ENCODE results near the gene ARAP3. TPM values are rescaled to one million over a fixed set of nuclear protein-coding genes. Genes with fewer than 3 reads are reported as not detected.

Gene ARAP3
- total RNA-seq, 1 donor from 2014 or later = 17.4 TPM

GRCh38 chr5:141618030-141618803 lies 63.8 kb downstream of the ARAP3 start:
- peaks cover 11% of the 10 kb centered on the region for H3K4me1 ChIP-seq (ENCODE audit: insufficient read depth, low read length)
- no peak for TF ChIP-seq CTCF (IDR thresholded peaks at IDR 0.05; ENCODE audit: insufficient read depth, low read depth, low read length)
- TF ChIP-seq EZH2 (IDR thresholded peaks at IDR 0.05; ENCODE audit: insufficient read depth, low read length) = no peak
- H3K27ac ChIP-seq (ENCODE audit: low read depth, low read length) = peak overlapping the region; percentile 51
- H3K9me3 ChIP-seq (ENCODE audit: insufficient read depth, low read depth, low read length) = no peaks in the 10 kb centered on the region
- peak overlapping the region; percentile 86 for H3K4me2 ChIP-seq (ENCODE audit: low read length)
- no peaks in the 10 kb centered on the region for H3K27me3 ChIP-seq (ENCODE audit: insufficient read depth, low read length)
- H3K36me3 ChIP-seq (ENCODE audit: insufficient read depth, low read length) = peaks cover 6% of the 10 kb centered on the region
- no peaks in the 10 kb centered on the region for H3K27me3 Mint-ChIP-seq (ENCODE audit: low read depth, unreplicated experiment)
- DNase-seq (ENCODE audit: low read depth) = no peak
- peaks cover 51% of the 10 kb centered on the region for H3K79me2 ChIP-seq (ENCODE audit: insufficient read depth, low read length)
- no peaks in the 10 kb centered on the region for H3K9me3 Mint-ChIP-seq (ENCODE audit: unreplicated experiment)
- peak overlapping the region; percentile 46 for H2AFZ ChIP-seq (ENCODE audit: low read depth, low read length)
- H3K9ac ChIP-seq (ENCODE audit: low read length) = peak overlapping the region; percentile 88
- H3K4me1 Mint-ChIP-seq (ENCODE audit: low read depth, unreplicated experiment) = peaks cover 13% of the 10 kb centered on the region
- H3K36me3 Mint-ChIP-seq (ENCODE audit: low read depth, unreplicated experiment) = peaks cover 3% of the 10 kb centered on the region
- H3K4me3 ChIP-seq (ENCODE audit: insufficient read depth, low read depth, low read length) = peak overlapping the region; percentile 62
- H3K4me3 Mint-ChIP-seq (ENCODE audit: unreplicated experiment) = peak overlapping the region; percentile 93
- peak overlapping the region; percentile 73 for H3K27ac Mint-ChIP-seq (ENCODE audit: unreplicated experiment)
- H4K20me1 ChIP-seq (ENCODE audit: insufficient read depth, low read length) = peaks cover 29% of the 10 kb centered on the region
- no peak for FAIRE-seq

- Histone ChIP-seq H3K27me3 (ENCODE audit: insufficient read depth, low read length) (no peaks in the 10 kb centered on the region), H3K9ac (ENCODE audit: low read length) (peak overlapping the region; percentile 88), H3K4me1 (ENCODE audit: insufficient read depth, low read length) (peaks cover 11% of the 10 kb centered on the region), H3K79me2 (ENCODE audit: insufficient read depth, low read length) (peaks cover 57% of the 10 kb centered on the region), H3K27ac (ENCODE audit: low read depth, low read length) (no peak overlapping the region), H3K36me3 (ENCODE audit: insufficient read depth, low read length) (peaks cover 3% of the 10 kb centered on the region), H3K4me2 (ENCODE audit: low read length) (peak overlapping the region; percentile 86), H2AFZ (ENCODE audit: low read depth, low read length) (no peak overlapping the region), H4K20me1 (ENCODE audit: insufficient read depth, low read length) (peaks cover 32% of the 10 kb centered on the region), H3K9me3 (ENCODE audit: insufficient read depth, low read depth, low read length) (no peaks in the 10 kb centered on the region), H3K4me3 (ENCODE audit: insufficient read depth, low read depth, low read length) (peak overlapping the region; percentile 62)
- Mint-ChIP-seq H3K4me1 (ENCODE audit: low read depth, unreplicated experiment) (peaks cover 13% of the 10 kb centered on the region), H3K4me3 (ENCODE audit: unreplicated experiment) (peak overlapping the region; percentile 93), H3K9me3 (ENCODE audit: unreplicated experiment) (no peaks in the 10 kb centered on the region), H3K27me3 (ENCODE audit: low read depth, unreplicated experiment) (no peaks in the 10 kb centered on the region), H3K36me3 (ENCODE audit: low read depth, unreplicated experiment) (no peaks in the 10 kb centered on the region), H3K27ac (ENCODE audit: unreplicated experiment) (peak overlapping the region; percentile 73)
- no peak for TF ChIP-seq CTCF (IDR thresholded peaks at IDR 0.05; ENCODE audit: insufficient read depth, low read depth, low read length)
- TF ChIP-seq EZH2 (IDR thresholded peaks at IDR 0.05; ENCODE audit: insufficient read depth, low read length) = no peak
- FAIRE-seq (no peak), DNase-seq (ENCODE audit: low read depth) (no peak)
Measured at GRCh38 chr5:141617682-141618029, 64.4 kb downstream of the ARAP3 start.

GRCh38 chr5:141617128-141617527 lies 64.9 kb downstream of the ARAP3 start:
- Histone ChIP-seq H3K79me2 (ENCODE audit: insufficient read depth, low read length) (peaks cover 62% of the 10 kb centered on the region), H3K27ac (ENCODE audit: low read depth, low read length) (no peak overlapping the region), H4K20me1 (ENCODE audit: insufficient read depth, low read length) (peaks cover 32% of the 10 kb centered on the region), H3K9ac (ENCODE audit: low read length) (peak overlapping the region; percentile 88), H3K27me3 (ENCODE audit: insufficient read depth, low read length) (no peaks in the 10 kb centered on the region), H3K4me2 (ENCODE audit: low read length) (peak overlapping the region; percentile 86), H3K9me3 (ENCODE audit: insufficient read depth, low read depth, low read length) (no peaks in the 10 kb centered on the region), H3K36me3 (ENCODE audit: insufficient read depth, low read length) (peaks cover 3% of the 10 kb centered on the region), H2AFZ (ENCODE audit: low read depth, low read length) (no peak overlapping the region), H3K4me3 (ENCODE audit: insufficient read depth, low read depth, low read length) (peak overlapping the region; percentile 62), H3K4me1 (ENCODE audit: insufficient read depth, low read length) (peaks cover 11% of the 10 kb centered on the region)
- H3K9me3 Mint-ChIP-seq (ENCODE audit: unreplicated experiment) = no peaks in the 10 kb centered on the region
- no peak for FAIRE-seq
- DNase-seq (ENCODE audit: low read depth) = no peak
- TF ChIP-seq EZH2 (IDR thresholded peaks at IDR 0.05; ENCODE audit: insufficient read depth, low read length) (no peak), CTCF (IDR thresholded peaks at IDR 0.05; ENCODE audit: insufficient read depth, low read depth, low read length) (no peak)
- no peaks in the 10 kb centered on the region for H3K27me3 Mint-ChIP-seq (ENCODE audit: low read depth, unreplicated experiment)
- peak overlapping the region; percentile 93 for H3K4me3 Mint-ChIP-seq (ENCODE audit: unreplicated experiment)
- no peak overlapping the region for H3K27ac Mint-ChIP-seq (ENCODE audit: unreplicated experiment)
- peaks cover 13% of the 10 kb centered on the region for H3K4me1 Mint-ChIP-seq (ENCODE audit: low read depth, unreplicated experiment)
- no peaks in the 10 kb centered on the region for H3K36me3 Mint-ChIP-seq (ENCODE audit: low read depth, unreplicated experiment)
